ENCODE data around the gene ZNF546.

The ZNF546 gene

DNA sequence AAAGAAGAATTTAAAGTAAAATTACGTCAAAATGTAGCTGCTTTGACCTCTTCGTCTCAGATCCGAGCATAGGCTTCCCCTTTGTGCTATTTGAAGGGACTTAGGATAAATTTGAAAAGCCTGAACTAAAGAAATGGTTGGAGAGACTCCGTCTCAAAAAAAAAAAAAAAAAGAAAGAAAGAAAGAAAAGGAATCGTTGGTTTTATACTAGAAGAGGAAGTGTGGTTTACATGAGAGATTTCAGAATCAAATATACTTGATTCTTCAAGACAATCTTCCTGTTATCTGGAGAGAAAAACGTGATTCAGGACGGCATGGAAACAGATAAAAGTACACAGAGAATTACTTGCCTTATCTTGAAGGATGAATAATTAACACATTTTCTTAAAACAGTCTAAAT lies 59.6 kb downstream of the ZNF546 start:
- no peak for DNase-seq

DNA sequence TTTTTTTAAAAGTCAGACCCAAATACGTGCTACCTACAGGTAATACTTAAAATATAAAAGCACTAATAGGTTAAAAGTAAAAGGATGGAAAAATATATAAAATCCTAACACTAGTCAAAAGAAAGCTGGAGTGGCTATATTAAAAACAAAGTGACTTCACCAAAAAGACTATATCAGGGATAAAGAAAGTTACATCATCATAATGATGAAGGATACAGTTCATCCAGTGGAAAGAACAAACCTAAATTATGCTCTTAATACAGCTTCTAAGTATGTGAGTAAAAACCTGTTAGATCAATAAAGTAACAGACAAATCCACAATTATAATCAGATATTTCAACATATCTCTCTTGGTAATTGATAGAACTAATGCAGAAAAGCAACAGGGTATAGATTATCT lies 60.3 kb downstream of the ZNF546 start:
- DNase-seq, result no peak

DNA sequence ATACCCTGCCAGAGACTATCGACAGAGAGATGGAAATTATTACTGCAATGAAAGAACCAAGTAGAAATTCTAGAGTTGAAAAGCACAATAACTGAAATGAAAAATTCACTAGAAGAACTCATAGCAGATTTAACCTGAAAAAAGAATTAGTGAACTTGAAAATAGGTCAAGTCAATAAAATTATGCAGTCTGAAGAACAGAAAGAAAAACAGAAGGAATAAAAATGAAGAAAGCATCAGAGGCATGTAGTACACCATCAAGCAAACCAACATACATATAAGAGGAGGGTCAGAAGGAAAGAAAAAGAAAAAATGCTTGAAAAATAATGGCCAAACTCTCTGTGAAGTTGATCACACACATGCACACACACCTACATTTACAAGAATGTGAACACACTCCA lies 62.8 kb downstream of the ZNF546 start:
- no peak for DNase-seq

DNA sequence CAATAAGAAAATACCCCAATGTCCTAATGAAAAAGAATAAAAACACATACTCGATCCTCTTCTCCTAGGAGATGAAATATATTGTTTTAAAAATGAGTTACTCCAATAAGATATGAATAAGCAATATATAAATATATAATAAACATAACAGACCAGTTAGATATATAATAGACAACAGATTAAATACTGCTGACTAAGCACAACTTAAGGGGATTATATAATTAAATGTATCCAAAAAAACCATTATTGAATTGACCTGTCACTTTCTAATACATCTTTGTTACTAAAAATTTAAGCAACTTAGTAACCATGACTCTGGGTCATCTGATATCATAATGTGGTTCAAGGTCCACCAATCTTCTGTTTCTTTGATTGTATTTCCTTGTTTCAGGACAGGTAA lies 73.2 kb downstream of the ZNF546 start:
- no peak for DNase-seq
